Naive thymus-derived CD4-positive, alpha-beta T cell (primary cell): ENCODE data around the gene ERCC6. TPM values are rescaled to one million over a fixed set of nuclear protein-coding genes. Genes with fewer than 3 reads are reported as not detected.

Experiments
- ATAC-seq: fragments of 150-1000 bp; cut with Tn5 transposase; 2 replicates; pipeline ENCODE4 v1.10.0; 2021; ENCODE audit warnings: mild to moderate bottlenecking, moderate library complexity
- CTCF ChIA-PET: fragments of 350-600 bp; sonication (Branson Sonifier 250); formaldehyde crosslinking; loops from one replicate; lab custom pipeline; 2021; ENCODE audit warnings: antibody characterized with exemption; lab: Charles Lee
- POLR2A ChIA-PET: fragments of 350-600 bp; sonication (Branson Sonifier 250); formaldehyde crosslinking; loops from one replicate; lab custom pipeline; 2021; ENCODE audit warnings: antibody characterized with exemption, inconsistent platforms; lab: Charles Lee
- DNase-seq, 9 donors: peaks; one replicate each; pipeline versions ENCODE4 v3.0.0 to v3.0.0-alpha.2; 2020 to 2022; ENCODE audit warnings: mixed read lengths in 1 of 9
- H3K27ac ChIP-seq: one replicate; pipeline ENCODE4 v1.7.0; 2013; ENCODE audit warnings: mild to moderate bottlenecking, low read depth, low read length, moderate library complexity
- H3K27me3 ChIP-seq, 2 donors: one replicate each; pipeline ENCODE4 v1.7.0; 2013; ENCODE audit warnings: low read length in 2 of 2, mild to moderate bottlenecking in 2 of 2, moderate library complexity in 2 of 2; ENCODE audit not compliant: control insufficient read depth in 2 of 2, insufficient read depth in 2 of 2
- H3K36me3 ChIP-seq, 3 experiments: 1 replicate in 2 of 3; 2 replicates in 1 of 3; pipeline ENCODE4 v1.7.0; 2013; ENCODE audit warnings: low read length in 3 of 3, mild to moderate bottlenecking in 3 of 3, moderate library complexity in 1 of 3; ENCODE audit not compliant: insufficient read depth in 3 of 3, control insufficient read depth in 2 of 3
- H3K4me1 ChIP-seq, 2 donors: one replicate each; pipeline ENCODE4 v1.7.0; 2013; ENCODE audit warnings: low read length in 2 of 2, mild to moderate bottlenecking in 2 of 2, moderate library complexity in 1 of 2; ENCODE audit not compliant: control insufficient read depth in 2 of 2, insufficient read depth in 2 of 2
- H3K4me3 ChIP-seq: 2 replicates; pipeline ENCODE4 v1.7.0; 2013; ENCODE audit warnings: mild to moderate bottlenecking, low read length
- H3K9me3 ChIP-seq, 3 experiments: 1 replicate in 2 of 3; 2 replicates in 1 of 3; pipeline ENCODE4 v1.7.0; 2013; ENCODE audit warnings: low read length in 3 of 3; ENCODE audit not compliant: control insufficient read depth in 2 of 3
- H3K27ac Mint-ChIP-seq, 9 donors: one replicate each; pipeline ENCODE4 v1.8.0; 2020 to 2022; ENCODE audit warnings: mixed read lengths in 9 of 9, mild to moderate bottlenecking in 8 of 9, moderate library complexity in 5 of 9, inconsistent platforms in 2 of 9
- H3K27me3 Mint-ChIP-seq, 5 donors: one replicate each; pipeline ENCODE4 v1.8.0; 2021 to 2022; ENCODE audit warnings: mixed read lengths in 5 of 5, mild to moderate bottlenecking in 1 of 5
- H3K36me3 Mint-ChIP-seq, 5 donors: one replicate each; pipeline ENCODE4 v1.8.0; 2020 to 2022; ENCODE audit warnings: mixed read lengths in 5 of 5, mild to moderate bottlenecking in 3 of 5, inconsistent platforms in 1 of 5
- H3K4me1 Mint-ChIP-seq, 7 donors: one replicate each; pipeline ENCODE4 v1.8.0; 2020 to 2022; ENCODE audit warnings: mixed read lengths in 7 of 7, mild to moderate bottlenecking in 3 of 7, inconsistent platforms in 1 of 7
- H3K4me3 Mint-ChIP-seq, 10 donors: one replicate each; pipeline ENCODE4 v1.8.0; 2020 to 2022; ENCODE audit warnings: mild to moderate bottlenecking in 10 of 10, mixed read lengths in 10 of 10, moderate library complexity in 6 of 10, inconsistent platforms in 2 of 10
- H3K9me3 Mint-ChIP-seq, 11 donors: one replicate each; pipeline ENCODE4 v1.8.0; 2020 to 2022; ENCODE audit warnings: mixed read lengths in 11 of 11, mild to moderate bottlenecking in 4 of 11, inconsistent platforms in 1 of 11, moderate library complexity in 1 of 11
- intact Hi-C, 2 donors: fragments of 100-400 bp; cut with micrococcal nuclease; formaldehyde crosslinking; loops; one replicate each; pipeline ENCODE4 v1.15.1; 2023
- polyA plus RNA-seq, 2 donors: library from polyadenylated mRNA; unstranded; fragments of 300-500 nt; fragmentation: Illumina TruSeq; gene quantifications; one replicate each; pipeline ENCODE4 v1.2.3, GENCODE V29; 2021
- total RNA-seq, 6 experiments: library from RNA in 5 of 6; stranded (reverse) in 5 of 6; gene quantifications; 1 replicate in 5 of 6; 2 replicates in 1 of 6; pipeline ENCODE4 v1.2.3 and lab custom pipeline; 2021 to 2026

Gene ERCC6
- total and polyA plus RNA-seq, 7 experiments from 2014 or later: 11.0 to 50.7 (median 31.4) TPM

GRCh38 chr10:49540056-49540797 lies 1.3 kb upstream of the ERCC6 start:
- Histone ChIP-seq H3K27me3 (no peaks in the 10 kb centered on the region), H3K4me3 (no peak overlapping the region), H3K27ac (no peak overlapping the region), H3K9me3 (no peaks in the 10 kb centered on the region), H3K36me3 (peaks cover 0 to 7% (median 0%) of the 10 kb centered on the region in 3 experiments), H3K4me1 (peaks cover 10 to 14% of the 10 kb centered on the region in 2 donors)
- no peak for DNase-seq
- intact Hi-C loops: no loop called here
- Mint-ChIP-seq H3K9me3 (peaks cover 0 to 16% (median 2%) of the 10 kb centered on the region in 11 donors), H3K36me3 (peaks cover 0 to 8% (median 1%) of the 10 kb centered on the region in 5 donors), H3K4me3 (peak overlapping the region in 8 of 10 donors; percentile 89 to 97 (median 92)), H3K4me1 (peaks cover 27 to 41% (median 34%) of the 10 kb centered on the region in 7 donors), H3K27me3 (peaks cover 8 to 31% (median 18%) of the 10 kb centered on the region in 5 donors), H3K27ac (peak overlapping the region in 4 of 9 donors; percentile 89 to 93 (median 91))
- POLR2A ChIA-PET: interaction anchor here (1.2 to 1.7 kb wide), 3 partner anchors 13 to 1085 kb away, joined by 3 to 4 read pairs (median 4); no protein-coding TSS in a partner anchor
- CTCF ChIA-PET: no interaction called here
- ATAC-seq: no peak

- ATAC-seq: peak; percentile 33
- peak overlapping the region; percentile 81 for H3K4me3 ChIP-seq
- H3K36me3 Mint-ChIP-seq: peaks cover 0 to 8% (median 4%) of the 10 kb centered on the region in 5 donors
- peaks cover 8 to 30% (median 18%) of the 10 kb centered on the region in 5 donors for H3K27me3 Mint-ChIP-seq
- H3K4me3 Mint-ChIP-seq: peak overlapping the region; percentile 89 to 98 (median 93)
- CTCF ChIA-PET: interaction anchor here (0.8 to 1.0 kb wide), 2 partner anchors 132 to 934 kb away, joined by 3 read pairs; no protein-coding TSS in a partner anchor
- intact Hi-C loops: loop anchor here (1.0 to 10.0 kb wide), 6 partner anchors 31 to 1233 kb away; partner anchors contain the start of genes MAPK8 (in 2 of the 2) and SGMS1 (in 1 of the 2)
- peaks cover 31 to 50% (median 42%) of the 10 kb centered on the region in 7 donors for H3K4me1 Mint-ChIP-seq
- peak overlapping the region; percentile 77 for H3K27ac ChIP-seq
- peak in 2 of 9 donors; percentile 26 to 28 for DNase-seq
- H3K36me3 ChIP-seq: peaks cover 0 to 7% (median 0%) of the 10 kb centered on the region in 3 experiments
- peak overlapping the region; percentile 89 to 98 (median 93) for H3K27ac Mint-ChIP-seq
- no peaks in the 10 kb centered on the region for H3K9me3 ChIP-seq
- H3K4me1 ChIP-seq: peaks cover 10 to 14% of the 10 kb centered on the region in 2 donors
- H3K9me3 Mint-ChIP-seq: peaks cover 0 to 8% (median 0%) of the 10 kb centered on the region in 11 donors
- no peaks in the 10 kb centered on the region for H3K27me3 ChIP-seq
- POLR2A ChIA-PET: interaction anchor here (0.7 to 1.7 kb wide), 7 partner anchors 8 to 1086 kb away, joined by 3 to 4 read pairs (median 4); no protein-coding TSS in a partner anchor
Measured at GRCh38 chr10:49539320-49539885, 482 bp upstream of the ERCC6 start.

GRCh38 chr10:49534670-49535381 lies 4.1 kb downstream of the ERCC6 start:
- peaks cover 5 to 32% (median 14%) of the 10 kb centered on the region in 5 donors for H3K36me3 Mint-ChIP-seq
- Histone ChIP-seq H3K9me3 (no peaks in the 10 kb centered on the region), H3K4me1 (peaks cover 10 to 13% of the 10 kb centered on the region in 2 donors), H3K27ac (no peak overlapping the region), H3K27me3 (no peaks in the 10 kb centered on the region), H3K36me3 (peaks cover 6 to 35% (median 6%) of the 10 kb centered on the region in 3 experiments), H3K4me3 (no peak overlapping the region)
- no peak for ATAC-seq
- peaks cover 0 to 3% (median 0%) of the 10 kb centered on the region in 5 donors for H3K27me3 Mint-ChIP-seq
- peaks cover 36 to 76% (median 63%) of the 10 kb centered on the region in 7 donors for H3K4me1 Mint-ChIP-seq
- intact Hi-C loops: loop anchor here in 1 of 2 donors (10.0 kb wide), 1 partner anchor 730 kb away; no protein-coding TSS in a partner anchor
- no peaks in the 10 kb centered on the region for H3K9me3 Mint-ChIP-seq
- DNase-seq: no peak
- POLR2A ChIA-PET: interaction anchor here (0.6 to 0.7 kb wide), 2 partner anchors 967 to 1128 kb away, joined by 3 read pairs; no protein-coding TSS in a partner anchor
- H3K27ac Mint-ChIP-seq: peak overlapping the region in 1 of 9 donors; percentile 8
- CTCF ChIA-PET: no interaction called here
- H3K4me3 Mint-ChIP-seq: peak overlapping the region in 4 of 10 donors; percentile 10 to 25 (median 21)

- CTCF ChIA-PET: interaction anchor here (1.3 kb wide), 1 partner anchor 13 kb away, joined by 5 read pairs; no protein-coding TSS in a partner anchor
- peaks cover 13 to 46% (median 20%) of the 10 kb centered on the region in 5 donors for H3K36me3 Mint-ChIP-seq
- POLR2A ChIA-PET: no interaction called here
Measured at GRCh38 chr10:49532461-49532860, 6.5 kb downstream of the ERCC6 start.

GRCh38 chr10:49528977-49529506 lies 9.9 kb downstream of the ERCC6 start:
- Histone ChIP-seq H3K4me1 (no peaks in the 10 kb centered on the region), H3K4me3 (no peak overlapping the region), H3K27me3 (no peaks in the 10 kb centered on the region), H3K9me3 (no peaks in the 10 kb centered on the region), H3K36me3 (peaks cover 12 to 77% (median 15%) of the 10 kb centered on the region in 3 experiments), H3K27ac (no peak overlapping the region)
- H3K27me3 Mint-ChIP-seq: no peaks in the 10 kb centered on the region
- H3K36me3 Mint-ChIP-seq: peaks cover 24 to 67% (median 33%) of the 10 kb centered on the region in 5 donors
- no peak overlapping the region for H3K4me3 Mint-ChIP-seq
- ATAC-seq (no peak), DNase-seq (no peak)
- intact Hi-C loops: no loop called here
- H3K27ac Mint-ChIP-seq: no peak overlapping the region
- H3K9me3 Mint-ChIP-seq: no peaks in the 10 kb centered on the region
- H3K4me1 Mint-ChIP-seq: peaks cover 8 to 40% (median 26%) of the 10 kb centered on the region in 7 donors
- ChIA-PET CTCF (interaction anchor here (0.6 kb wide), 1 partner anchor 10 kb away, joined by 3 read pairs; no protein-coding TSS in a partner anchor), POLR2A (interaction anchor here (1.2 kb wide), 1 partner anchor 10 kb away, joined by 4 read pairs; the partner anchor contains the start of gene ERCC6)

More at GRCh38 chr10:49532461-49532860, 6.5 kb downstream of the ERCC6 start:
- Histone ChIP-seq H3K4me3 (no peak overlapping the region), H3K36me3 (peaks cover 6 to 49% (median 6%) of the 10 kb centered on the region in 3 experiments), H3K27me3 (no peaks in the 10 kb centered on the region), H3K4me1 (no peaks in the 10 kb centered on the region), H3K9me3 (no peaks in the 10 kb centered on the region), H3K27ac (no peak overlapping the region)
- ATAC-seq: no peak
- no peak for DNase-seq
- Mint-ChIP-seq H3K4me3 (no peak overlapping the region), H3K4me1 (peaks cover 26 to 56% (median 49%) of the 10 kb centered on the region in 7 donors), H3K27ac (peak overlapping the region in 1 of 9 donors; percentile 62), H3K9me3 (no peaks in the 10 kb centered on the region), H3K27me3 (no peaks in the 10 kb centered on the region)
- intact Hi-C loops: loop anchor here in 1 of 2 donors (10.0 kb wide), 1 partner anchor 728 kb away; no protein-coding TSS in a partner anchor
